ENCODE measurements around the gene PTPRN2. TPM values are rescaled to one million over a fixed set of nuclear protein-coding genes. Genes with fewer than 3 reads are reported as not detected.

The PTPRN2 gene
- total RNA-seq, 2 experiments from 2014 or later: 0.70 TPM; not detected in 1

DNA sequence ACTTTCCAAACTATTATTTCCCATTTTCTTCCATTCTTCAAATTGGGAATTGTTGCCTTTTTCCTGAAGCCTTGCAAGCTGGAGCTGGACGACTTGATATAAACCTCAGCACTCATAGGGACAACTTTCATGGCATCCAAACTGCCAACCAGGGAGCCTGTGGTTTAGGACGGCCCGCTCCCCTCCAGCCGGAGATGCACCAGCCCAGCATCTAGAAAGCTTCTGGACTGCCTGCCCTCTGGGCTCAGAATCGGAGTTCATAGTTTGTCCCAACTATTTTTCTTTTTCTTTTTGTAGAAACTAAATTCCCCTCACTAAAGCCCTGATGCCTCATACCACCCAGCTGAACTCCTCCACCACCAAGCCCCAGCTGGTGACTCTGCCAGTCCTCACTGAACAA is 1050.6 kb downstream of the PTPRN2 start:
- intact Hi-C loops (cut with micrococcal nuclease; ENCODE audit: unreplicated experiment): no loop called here
- Histone ChIP-seq H4K20me1 (ENCODE audit: insufficient read depth, low read length) (no peaks in the 10 kb centered on the region), H3K36me3 (ENCODE audit: insufficient read depth, low read length) (no peaks in the 10 kb centered on the region), H3K27ac (ENCODE audit: low read depth, low read length, poor library complexity, severe bottlenecking) (no peak overlapping the region), H2AFZ (ENCODE audit: low read length) (no peak overlapping the region), H3K9me2 (ENCODE audit: insufficient read depth, low read length) (no peaks in the 10 kb centered on the region), H3K4me2 (ENCODE audit: low read length) (no peak overlapping the region), H3K4me1 (ENCODE audit: insufficient read depth, low read length, poor library complexity, severe bottlenecking) (no peaks in the 10 kb centered on the region), H3K9me3 (ENCODE audit: low read length) (no peaks in the 10 kb centered on the region), H3K4me3 (ENCODE audit: low read depth, low read length, poor library complexity, severe bottlenecking) (no peak overlapping the region), H3K79me2 (ENCODE audit: insufficient read depth, low read depth, low read length) (no peaks in the 10 kb centered on the region)
- DNase-seq (ENCODE audit: low spot score): no peak
- POLR2A ChIA-PET: no interaction called here
- TF ChIP-seq, protein P1, sequence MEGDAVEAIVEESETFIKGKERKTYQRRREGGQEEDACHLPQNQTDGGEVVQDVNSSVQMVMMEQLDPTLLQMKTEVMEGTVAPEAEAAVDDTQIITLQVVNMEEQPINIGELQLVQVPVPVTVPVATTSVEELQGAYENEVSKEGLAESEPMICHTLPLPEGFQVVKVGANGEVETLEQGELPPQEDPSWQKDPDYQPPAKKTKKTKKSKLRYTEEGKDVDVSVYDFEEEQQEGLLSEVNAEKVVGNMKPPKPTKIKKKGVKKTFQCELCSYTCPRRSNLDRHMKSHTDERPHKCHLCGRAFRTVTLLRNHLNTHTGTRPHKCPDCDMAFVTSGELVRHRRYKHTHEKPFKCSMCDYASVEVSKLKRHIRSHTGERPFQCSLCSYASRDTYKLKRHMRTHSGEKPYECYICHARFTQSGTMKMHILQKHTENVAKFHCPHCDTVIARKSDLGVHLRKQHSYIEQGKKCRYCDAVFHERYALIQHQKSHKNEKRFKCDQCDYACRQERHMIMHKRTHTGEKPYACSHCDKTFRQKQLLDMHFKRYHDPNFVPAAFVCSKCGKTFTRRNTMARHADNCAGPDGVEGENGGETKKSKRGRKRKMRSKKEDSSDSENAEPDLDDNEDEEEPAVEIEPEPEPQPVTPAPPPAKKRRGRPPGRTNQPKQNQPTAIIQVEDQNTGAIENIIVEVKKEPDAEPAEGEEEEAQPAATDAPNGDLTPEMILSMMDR (conservative IDR thresholded peaks at IDR 0.05; ENCODE audit: low read length): no peak
- TF ChIP-seq EZH2phosphoT487 (IDR thresholded peaks at IDR 0.05; ENCODE audit: borderline replicate concordance, low read depth, low read length): no peak
- no TSS peak for BruUV-seq (replicated peaks)
- CTCF ChIA-PET (ENCODE audit: unreplicated experiment): no interaction called here

DNA sequence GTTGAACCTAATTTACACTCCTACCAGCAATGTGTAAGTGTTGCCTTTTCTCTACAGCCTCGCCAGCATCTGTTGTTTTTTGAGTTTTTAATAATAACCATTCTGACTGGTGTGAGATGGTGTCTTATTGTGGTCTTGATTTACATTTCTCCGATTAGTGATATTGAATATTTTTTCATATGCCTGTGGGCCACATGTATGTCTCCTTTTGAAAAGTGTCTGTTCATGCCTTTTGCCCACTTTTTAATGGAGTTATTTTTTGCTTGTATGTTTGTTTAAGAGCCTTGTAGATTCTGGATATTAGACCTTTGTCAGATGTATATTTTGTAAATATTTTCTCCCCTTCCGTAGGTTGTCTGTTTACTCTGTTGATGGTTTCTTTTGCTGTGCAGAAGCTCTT is 1055.6 kb downstream of the PTPRN2 start:
- intact Hi-C loops (cut with micrococcal nuclease; ENCODE audit: unreplicated experiment): no loop called here
- H3K4me3 ChIP-seq (ENCODE audit: low read depth, low read length, poor library complexity, severe bottlenecking): no peak overlapping the region
- no peaks in the 10 kb centered on the region for H3K9me2 ChIP-seq (ENCODE audit: insufficient read depth, low read length)
- no peak overlapping the region for H2AFZ ChIP-seq (ENCODE audit: low read length)
- no peaks in the 10 kb centered on the region for H4K20me1 ChIP-seq (ENCODE audit: insufficient read depth, low read length)
- no peak overlapping the region for H3K27ac ChIP-seq (ENCODE audit: low read depth, low read length, poor library complexity, severe bottlenecking)
- no peak for TF ChIP-seq EZH2phosphoT487 (IDR thresholded peaks at IDR 0.05; ENCODE audit: borderline replicate concordance, low read depth, low read length)
- TF ChIP-seq, protein P1 (conservative IDR thresholded peaks at IDR 0.05; ENCODE audit: low read length): no peak
- no peaks in the 10 kb centered on the region for H3K4me1 ChIP-seq (ENCODE audit: insufficient read depth, low read length, poor library complexity, severe bottlenecking)
- ChIA-PET CTCF (ENCODE audit: unreplicated experiment) (no interaction called here), POLR2A (no interaction called here)
- no peaks in the 10 kb centered on the region for H3K79me2 ChIP-seq (ENCODE audit: insufficient read depth, low read depth, low read length)
- no peaks in the 10 kb centered on the region for H3K36me3 ChIP-seq (ENCODE audit: insufficient read depth, low read length)
- H3K9me3 ChIP-seq (ENCODE audit: low read length): no peaks in the 10 kb centered on the region
- BruUV-seq (replicated peaks): no TSS peak
- DNase-seq (ENCODE audit: low spot score): no peak
- H3K4me2 ChIP-seq (ENCODE audit: low read length): no peak overlapping the region

DNA sequence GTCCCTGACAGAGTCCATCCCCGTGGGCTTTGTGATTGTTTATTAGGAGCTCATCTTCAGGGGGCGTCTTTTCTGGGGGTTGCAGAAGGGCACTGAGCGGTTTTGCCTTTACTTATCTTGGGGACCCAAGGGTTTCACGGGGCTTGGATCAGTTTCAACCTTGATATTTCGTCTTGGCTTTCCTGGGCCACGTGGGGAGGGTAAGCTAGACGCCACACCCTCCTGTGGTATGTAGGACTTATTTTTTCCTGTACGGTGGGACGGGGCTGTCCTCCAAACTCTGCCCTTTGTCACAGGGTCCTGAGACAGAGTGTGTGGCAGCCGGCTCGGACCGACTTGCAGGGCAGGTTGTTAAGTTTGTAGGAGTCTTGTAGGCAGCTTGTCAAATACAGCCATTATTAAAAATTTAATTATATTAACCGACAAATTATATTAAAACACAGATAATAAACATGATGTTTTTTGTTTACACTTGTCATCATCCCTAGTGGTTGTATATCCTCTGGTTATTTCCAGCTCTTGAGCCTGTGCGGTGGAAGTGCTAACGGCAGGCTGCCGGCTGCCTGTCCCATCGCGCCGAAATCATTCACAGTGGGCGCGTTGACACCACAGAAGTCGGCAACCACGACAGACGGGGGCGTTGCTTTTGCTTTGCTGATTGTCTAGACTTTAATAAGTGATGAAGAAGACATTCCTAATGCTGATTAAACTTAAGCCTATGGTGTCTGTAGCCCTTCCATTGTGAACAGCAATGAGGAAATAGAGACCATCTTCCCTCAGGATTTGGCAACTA is 1057.7 kb downstream of the PTPRN2 start:
- ChIA-PET CTCF (ENCODE audit: unreplicated experiment) (no interaction called here), POLR2A (no interaction called here)
- H3K36me3 ChIP-seq (ENCODE audit: insufficient read depth, low read length): no peaks in the 10 kb centered on the region
- TF ChIP-seq EZH2phosphoT487 (IDR thresholded peaks at IDR 0.05; ENCODE audit: borderline replicate concordance, low read depth, low read length): no peak
- TF ChIP-seq, protein P1 (conservative IDR thresholded peaks at IDR 0.05; ENCODE audit: low read length): no peak
- H3K4me1 ChIP-seq (ENCODE audit: insufficient read depth, low read length, poor library complexity, severe bottlenecking): no peaks in the 10 kb centered on the region
- H3K9me3 ChIP-seq (ENCODE audit: low read length): no peaks in the 10 kb centered on the region
- H3K9me2 ChIP-seq (ENCODE audit: insufficient read depth, low read length): no peaks in the 10 kb centered on the region
- DNase-seq (ENCODE audit: low spot score): no peak
- H3K4me2 ChIP-seq (ENCODE audit: low read length): no peak overlapping the region
- intact Hi-C loops (cut with micrococcal nuclease; ENCODE audit: unreplicated experiment): no loop called here
- H3K79me2 ChIP-seq (ENCODE audit: insufficient read depth, low read depth, low read length): no peaks in the 10 kb centered on the region
- H4K20me1 ChIP-seq (ENCODE audit: insufficient read depth, low read length): no peaks in the 10 kb centered on the region
- no peak overlapping the region for H3K4me3 ChIP-seq (ENCODE audit: low read depth, low read length, poor library complexity, severe bottlenecking)
- no peak overlapping the region for H3K27ac ChIP-seq (ENCODE audit: low read depth, low read length, poor library complexity, severe bottlenecking)
- H2AFZ ChIP-seq (ENCODE audit: low read length): no peak overlapping the region
- no TSS peak for BruUV-seq (replicated peaks)

All from OCI-LY7 (cell line).